HL-60 (cell line): ENCODE results near the gene FAM227B.
"Not testable (repeated sequence)": the region's sequence is repeated elsewhere in the genome, so short reads cannot be mapped to it uniquely, and the experiment has no call there.

Experiments used
- POLR2AphosphoS5 ChIP-seq: IDR thresholded peaks from 2 replicates; pipeline ENCODE4 v1.6.1; 2012; ENCODE audit warnings: low read depth
- REST ChIP-seq: IDR thresholded peaks from 2 replicates; pipeline ENCODE4 v1.6.1; 2012; ENCODE audit warnings: low read depth; ENCODE audit not compliant: insufficient replicate concordance
- SPI1 ChIP-seq: IDR thresholded peaks from 2 replicates; pipeline ENCODE4 v1.6.1; 2012; ENCODE audit warnings: low read depth, mild to moderate bottlenecking, borderline replicate concordance
- TF ChIP-seq, protein P1 (sequence below): IDR thresholded peaks from one replicate; pipeline ENCODE4 v1.5.1; 2011; ENCODE audit warnings: low read length, control low read depth, inconsistent platforms; ENCODE audit not compliant: insufficient read depth

DNA sequence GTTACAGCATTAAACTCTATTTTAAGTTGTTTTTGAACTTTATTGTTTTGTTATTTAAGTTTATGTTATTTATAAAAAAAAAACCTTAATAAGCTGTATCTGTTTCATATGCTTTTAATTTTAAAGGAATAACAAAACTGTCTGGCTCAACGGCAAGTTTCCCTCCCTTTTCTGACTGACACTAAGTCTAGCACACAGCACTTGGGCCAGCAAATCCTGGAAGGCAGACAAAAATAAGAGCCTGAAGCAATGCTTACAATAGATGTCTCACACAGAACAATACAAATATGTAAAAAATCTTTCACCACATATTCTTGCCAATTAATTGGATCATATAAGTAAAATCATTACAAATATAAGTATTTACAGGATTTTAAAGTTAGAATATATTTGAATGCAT is 135.2 kb downstream of the FAM227B start:
- TF ChIP-seq, protein P1, sequence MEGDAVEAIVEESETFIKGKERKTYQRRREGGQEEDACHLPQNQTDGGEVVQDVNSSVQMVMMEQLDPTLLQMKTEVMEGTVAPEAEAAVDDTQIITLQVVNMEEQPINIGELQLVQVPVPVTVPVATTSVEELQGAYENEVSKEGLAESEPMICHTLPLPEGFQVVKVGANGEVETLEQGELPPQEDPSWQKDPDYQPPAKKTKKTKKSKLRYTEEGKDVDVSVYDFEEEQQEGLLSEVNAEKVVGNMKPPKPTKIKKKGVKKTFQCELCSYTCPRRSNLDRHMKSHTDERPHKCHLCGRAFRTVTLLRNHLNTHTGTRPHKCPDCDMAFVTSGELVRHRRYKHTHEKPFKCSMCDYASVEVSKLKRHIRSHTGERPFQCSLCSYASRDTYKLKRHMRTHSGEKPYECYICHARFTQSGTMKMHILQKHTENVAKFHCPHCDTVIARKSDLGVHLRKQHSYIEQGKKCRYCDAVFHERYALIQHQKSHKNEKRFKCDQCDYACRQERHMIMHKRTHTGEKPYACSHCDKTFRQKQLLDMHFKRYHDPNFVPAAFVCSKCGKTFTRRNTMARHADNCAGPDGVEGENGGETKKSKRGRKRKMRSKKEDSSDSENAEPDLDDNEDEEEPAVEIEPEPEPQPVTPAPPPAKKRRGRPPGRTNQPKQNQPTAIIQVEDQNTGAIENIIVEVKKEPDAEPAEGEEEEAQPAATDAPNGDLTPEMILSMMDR = not testable (repeated sequence)
- not testable (repeated sequence) for TF ChIP-seq POLR2AphosphoS5, SPI1, REST
